Spleen (tissue), 7 donors: ENCODE measurements around the gene METTL1.

Experiments
- CTCF ChIP-seq, 11 experiments: fragments of 200-600 bp in 7 of 11; fragments of 450-650 bp in 4 of 11; sonication (generic) in 4 of 11; IDR thresholded peaks in 8 of 11; conservative IDR thresholded peaks in 3 of 11; 1 replicate in 7 of 11; 2 replicates in 4 of 11; pipeline versions ENCODE4 v1.4.0 to v1.8.0; 2016 to 2021; ENCODE audit warnings: antibody characterized with exemption in 11 of 11, inconsistent platforms in 4 of 11, mild to moderate bottlenecking in 1 of 11
- POLR2A ChIP-seq, 3 donors: fragments of 450-650 bp; IDR thresholded peaks; one replicate each; pipeline ENCODE4 v1.5.1; 2017; ENCODE audit warnings: antibody characterized with exemption in 3 of 3, mild to moderate bottlenecking in 1 of 3
- POLR2AphosphoS5 ChIP-seq, 3 donors: sonication (generic); formaldehyde crosslinking; IDR thresholded peaks; one replicate each; pipeline ENCODE4 v1.5.1; 2017; ENCODE audit warnings: antibody characterized with exemption in 3 of 3
- donor health status: DM: no; HTN: no; CAD: no; lungs with moderate emphysema.
- donor health status: DM: no; HTN: no; CAD: no.
- donor health status: DM: no; HTN: no; CAD: no.

DNA sequence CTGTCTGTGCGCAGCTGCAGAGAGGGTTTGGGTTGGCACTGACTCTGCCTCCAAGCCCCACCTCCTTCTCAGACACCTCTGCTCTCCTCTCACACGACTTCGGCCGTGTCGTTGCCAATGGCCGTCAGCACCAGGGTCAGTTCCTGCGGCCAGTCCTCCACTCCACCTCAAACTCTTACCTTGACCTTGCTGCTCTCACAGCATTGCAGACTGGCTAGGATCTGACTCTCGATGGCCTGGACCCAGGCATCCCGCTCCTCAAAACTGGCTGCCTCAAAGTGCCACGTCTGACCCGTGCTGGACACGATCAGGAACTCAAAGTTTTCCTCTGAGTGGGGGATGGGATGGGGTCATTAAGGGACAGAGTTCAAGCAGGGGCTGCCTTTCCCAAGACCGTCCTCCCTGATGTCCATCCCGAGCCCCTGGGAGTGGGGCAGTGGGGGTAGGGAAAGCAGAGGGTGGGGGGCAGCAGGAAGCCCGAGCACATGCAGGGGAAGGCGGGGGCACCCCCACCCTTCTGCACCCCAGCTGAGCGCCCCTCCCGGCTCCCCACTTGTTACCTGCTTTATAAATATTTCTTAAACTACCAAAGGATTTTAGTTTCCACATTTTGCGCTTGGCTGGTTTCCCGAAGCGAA, 44.0 kb downstream of the METTL1 start:
- TF ChIP-seq CTCF (IDR thresholded peaks at IDR 0.05 in 8 of 11, conservative IDR thresholded peaks at IDR 0.05 in 3 of 11): no peak
- TF ChIP-seq POLR2A (IDR thresholded peaks at IDR 0.05): no peak
- TF ChIP-seq POLR2AphosphoS5 (IDR thresholded peaks at IDR 0.05): no peak
